H9 (cell line): ENCODE measurements around the gene SLC25A26. TPM values are rescaled to one million over a fixed set of nuclear protein-coding genes. Genes with fewer than 3 reads are reported as not detected.
"Not testable (repeated sequence)": the region's sequence is repeated elsewhere in the genome, so short reads cannot be mapped to it uniquely, and the experiment has no call there.

Experiments
- DNase-seq: peaks from one replicate; pipeline ENCODE4 v3.0.0-alpha.2; 2017
- H2AFZ ChIP-seq: one replicate; pipeline ENCODE4 v1.6.1; 2013; ENCODE audit warnings: mild to moderate bottlenecking, low read length, control low read depth, moderate library complexity
- H2AK5ac ChIP-seq: 2 replicates; pipeline ENCODE4 v1.6.1; 2013; ENCODE audit warnings: low read length, control low read depth, mixed read lengths; ENCODE audit not compliant: insufficient read length
- H2BK120ac ChIP-seq: one replicate; pipeline ENCODE4 v1.6.1; 2013; ENCODE audit warnings: low read depth, mild to moderate bottlenecking, low read length, control low read depth, inconsistent platforms; ENCODE audit not compliant: poor library complexity, severe bottlenecking
- H2BK12ac ChIP-seq: 2 replicates; pipeline ENCODE4 v1.6.1; 2013; ENCODE audit warnings: low read length, control low read depth, mixed read lengths, low read depth; ENCODE audit not compliant: insufficient read length
- H2BK15ac ChIP-seq: 2 replicates; pipeline ENCODE4 v1.6.1; 2013; ENCODE audit warnings: low read depth, low read length, control low read depth
- H2BK20ac ChIP-seq: one replicate; pipeline ENCODE4 v1.6.1; 2013; ENCODE audit warnings: low read depth, mild to moderate bottlenecking, low read length, control low read depth, inconsistent platforms; ENCODE audit not compliant: poor library complexity, severe bottlenecking
- H2BK5ac ChIP-seq: 2 replicates; pipeline ENCODE4 v1.6.1; 2013; ENCODE audit warnings: low read length, control low read depth, mixed read lengths; ENCODE audit not compliant: insufficient read length
- H3K14ac ChIP-seq: 2 replicates; pipeline ENCODE4 v1.6.1; 2013; ENCODE audit warnings: low read length, control low read depth; ENCODE audit not compliant: insufficient read depth
- H3K18ac ChIP-seq: 2 replicates; pipeline ENCODE4 v1.6.1; 2013; ENCODE audit warnings: low read depth, mild to moderate bottlenecking, mixed read lengths, low read length, control low read depth; ENCODE audit not compliant: insufficient read length
- H3K23ac ChIP-seq: 2 replicates; pipeline ENCODE4 v1.6.1; 2013; ENCODE audit warnings: low read length, control low read depth, mixed read lengths, low read depth; ENCODE audit not compliant: insufficient read length
- H3K23me2 ChIP-seq: 2 replicates; pipeline ENCODE4 v1.6.1; 2013; ENCODE audit warnings: low read depth, mild to moderate bottlenecking, mixed read lengths, low read length, control low read depth; ENCODE audit not compliant: insufficient read length, poor library complexity, severe bottlenecking
- H3K27ac ChIP-seq: 2 replicates; pipeline ENCODE4 v1.5.1; 2013; ENCODE audit warnings: low read length, control low read depth, mixed read lengths, low read depth; ENCODE audit not compliant: insufficient read length
- H3K27me3 ChIP-seq: 2 replicates; pipeline ENCODE4 v1.6.1; 2013; ENCODE audit warnings: low read length, control low read depth, inconsistent platforms; ENCODE audit not compliant: insufficient read depth
- H3K4ac ChIP-seq: 2 replicates; pipeline ENCODE4 v1.6.1; 2013; ENCODE audit warnings: low read depth, mild to moderate bottlenecking, control low read depth, inconsistent platforms, low read length, moderate library complexity
- H3K4me1 ChIP-seq: 2 replicates; pipeline ENCODE4 v1.6.1; 2013; ENCODE audit warnings: low read length, control low read depth, inconsistent platforms; ENCODE audit not compliant: insufficient read depth
- H3K4me2 ChIP-seq: 2 replicates; pipeline ENCODE4 v1.6.1; 2013; ENCODE audit warnings: low read length, control low read depth, mixed read lengths; ENCODE audit not compliant: insufficient read length, insufficient read depth
- H3K56ac ChIP-seq: 2 replicates; pipeline ENCODE4 v1.6.1; 2013; ENCODE audit warnings: low read depth, mild to moderate bottlenecking, mixed read lengths, low read length, control low read depth; ENCODE audit not compliant: insufficient read length
- H3K79me1 ChIP-seq: 2 replicates; pipeline ENCODE4 v1.6.1; 2013; ENCODE audit warnings: low read depth, mild to moderate bottlenecking, moderate library complexity, low read length, control low read depth, inconsistent platforms; ENCODE audit not compliant: insufficient read depth, poor library complexity, severe bottlenecking
- H3K79me2 ChIP-seq: 2 replicates; pipeline ENCODE4 v1.6.1; 2013; ENCODE audit warnings: low read length, control low read depth, inconsistent platforms; ENCODE audit not compliant: insufficient read depth
- H3K9ac ChIP-seq: 2 replicates; pipeline ENCODE4 v1.6.1; 2013; ENCODE audit warnings: low read length, control low read depth, mixed read lengths; ENCODE audit not compliant: insufficient read length; ENCODE audit errors: extremely low read depth
- H3K9me3 ChIP-seq: one replicate; pipeline ENCODE4 v1.6.1; 2013; ENCODE audit warnings: low read depth, low read length, inconsistent platforms; ENCODE audit not compliant: control insufficient read depth
- H3T11ph ChIP-seq: one replicate; pipeline ENCODE4 v1.6.1; 2013; ENCODE audit warnings: mild to moderate bottlenecking, low read length, control low read depth, inconsistent platforms
- H4K20me1 ChIP-seq: one replicate; pipeline ENCODE4 v1.6.1; 2013; ENCODE audit not compliant: control insufficient read depth, insufficient read length, insufficient read depth
- H4K5ac ChIP-seq: 2 replicates; pipeline ENCODE4 v1.6.1; 2013; ENCODE audit warnings: low read depth, mild to moderate bottlenecking, mixed read lengths, low read length, control low read depth; ENCODE audit not compliant: insufficient read length
- H4K8ac ChIP-seq: replicated peaks from 2 replicates; pipeline ENCODE4 v1.6.1; 2013; ENCODE audit warnings: low read length, control low read depth, mixed read lengths, low read depth; ENCODE audit not compliant: insufficient read length
- H4K91ac ChIP-seq: 2 replicates; pipeline ENCODE4 v1.6.1; 2013; ENCODE audit warnings: low read depth, mild to moderate bottlenecking, moderate library complexity, mixed read lengths, low read length, control low read depth; ENCODE audit not compliant: insufficient read length
- H3K27ac Mint-ChIP-seq, 3 experiments: 2 replicates in 2 of 3; 3 replicates in 1 of 3; pipeline ENCODE4 v1.8.0; 2020 to 2021; ENCODE audit warnings: mixed read lengths in 3 of 3, mild to moderate bottlenecking in 1 of 3, moderate library complexity in 1 of 3
- H3K27me3 Mint-ChIP-seq: 2 replicates; pipeline ENCODE4 v1.8.0; 2021; ENCODE audit warnings: low read depth, mild to moderate bottlenecking, moderate library complexity, mixed read lengths
- H3K36me3 Mint-ChIP-seq, 3 experiments: 2 replicates in 2 of 3; 3 replicates in 1 of 3; pipeline ENCODE4 v1.8.0; 2020 to 2021; ENCODE audit warnings: low read depth in 3 of 3, mixed read lengths in 3 of 3; ENCODE audit not compliant: insufficient read depth in 1 of 3
- H3K4me1 Mint-ChIP-seq, 2 experiments: 2 replicates each; pipeline ENCODE4 v1.8.0; 2020; ENCODE audit warnings: mixed read lengths in 2 of 2
- H3K4me3 Mint-ChIP-seq, 2 experiments: 2 replicates in 1 of 2; 3 replicates in 1 of 2; pipeline ENCODE4 v1.8.0; 2020 to 2021; ENCODE audit warnings: mild to moderate bottlenecking in 2 of 2, mixed read lengths in 2 of 2, moderate library complexity in 1 of 2
- H3K9me3 Mint-ChIP-seq, 2 experiments: 2 replicates in 1 of 2; 3 replicates in 1 of 2; pipeline ENCODE4 v1.8.0; 2020; ENCODE audit warnings: mild to moderate bottlenecking in 2 of 2, mixed read lengths in 2 of 2, moderate library complexity in 1 of 2
- CTCF ChIP-seq: fragments of 200-600 bp; sonication (generic); conservative IDR thresholded peaks from 3 replicates; pipeline ENCODE4 v1.8.0; 2021; ENCODE audit warnings: antibody characterized with exemption, mild to moderate bottlenecking
- WGBS: extraction: QIAGEN DNeasy Blood & Tissue Kit; methylation state at CpG from one replicate; pipeline ENCODE4 v1.1.7; 2013; ENCODE audit warnings: missing lambda C conversion rate, low lambda C conversion rate, mixed read lengths; ENCODE audit not compliant: insufficient read length; ENCODE audit errors: extremely low coverage; 5-methylcytosine and 5-hydroxymethylcytosine counted together
- total RNA-seq: library from RNA; stranded (reverse); gene quantifications from 2 replicates; pipeline ENCODE4 v1.2.1, GENCODE V29; 2021

Gene SLC25A26
- total RNA-seq, 1 experiment from 2014 or later, result 30.2 TPM

GRCh38 chr3:66280304-66280703 is 59.5 kb downstream of the SLC25A26 start:
- H3K36me3 Mint-ChIP-seq, result no peaks in the 10 kb centered on the region
- H3K4me2 ChIP-seq, result no peak overlapping the region
- no peaks in the 10 kb centered on the region for H3K79me1 ChIP-seq
- H2BK5ac ChIP-seq, result no peak overlapping the region
- peaks cover 14 to 17% of the 10 kb centered on the region in 2 experiments for H3K4me1 Mint-ChIP-seq
- no peak overlapping the region for H2AFZ ChIP-seq
- no peak overlapping the region for H2BK15ac ChIP-seq
- H3K9me3 Mint-ChIP-seq, result no peaks in the 10 kb centered on the region
- H3K23me2 ChIP-seq, result no peaks in the 10 kb centered on the region
- no CpG with 5 or more reads among the region's 3 CpGs for WGBS
- H3K9me3 ChIP-seq, result no peaks in the 10 kb centered on the region
- H3K9ac ChIP-seq, result no peak overlapping the region
- no peak overlapping the region for H3K4me3 Mint-ChIP-seq
- no peak overlapping the region for H3K23ac ChIP-seq
- H2BK20ac ChIP-seq, result no peak overlapping the region
- no peak for TF ChIP-seq CTCF
- no peak overlapping the region for H3K18ac ChIP-seq
- no peaks in the 10 kb centered on the region for H3K27me3 ChIP-seq
- no peak overlapping the region for H4K8ac ChIP-seq
- no peak overlapping the region; a peak in 1 of 7 replicates for H3K27ac Mint-ChIP-seq
- H2AK5ac ChIP-seq, result no peak overlapping the region
- H3T11ph ChIP-seq, result no peak overlapping the region
- H3K79me2 ChIP-seq, result no peaks in the 10 kb centered on the region
- H2BK120ac ChIP-seq, result no peak overlapping the region
- no peak overlapping the region for H4K91ac ChIP-seq
- H3K27me3 Mint-ChIP-seq, result no peaks in the 10 kb centered on the region
- H2BK12ac ChIP-seq, result no peak overlapping the region
- no peak overlapping the region for H3K4ac ChIP-seq
- no peak overlapping the region for H3K14ac ChIP-seq
- no peaks in the 10 kb centered on the region for H3K4me1 ChIP-seq
- H4K5ac ChIP-seq, result no peak overlapping the region
- no peak overlapping the region for H3K27ac ChIP-seq
- H3K56ac ChIP-seq, result no peak overlapping the region
- no peaks in the 10 kb centered on the region for H4K20me1 ChIP-seq
- no peak for DNase-seq

GRCh38 chr3:66291922-66292321 is 71.1 kb downstream of the SLC25A26 start:
- not testable (repeated sequence) for H2AK5ac ChIP-seq, H3K56ac ChIP-seq, H3K27me3 ChIP-seq, H3K4me2 ChIP-seq, H2BK20ac ChIP-seq, H3K79me2 ChIP-seq, H3K23me2 ChIP-seq, H3K4ac ChIP-seq, H3K9ac ChIP-seq, H3K9me3 Mint-ChIP-seq, H3K27ac Mint-ChIP-seq, H3T11ph ChIP-seq, H2BK120ac ChIP-seq, H3K14ac ChIP-seq, H2BK5ac ChIP-seq, H3K23ac ChIP-seq, H3K79me1 ChIP-seq, H4K91ac ChIP-seq, H3K4me1 ChIP-seq, H3K4me3 Mint-ChIP-seq, H2BK15ac ChIP-seq, H3K36me3 Mint-ChIP-seq, H3K9me3 ChIP-seq, H3K27me3 Mint-ChIP-seq, H3K18ac ChIP-seq, H2AFZ ChIP-seq, H4K5ac ChIP-seq, H3K27ac ChIP-seq, DNase-seq, H4K8ac ChIP-seq, H2BK12ac ChIP-seq, H4K20me1 ChIP-seq
- WGBS, result no CpG with 5 or more reads among the region's 4 CpGs
- H3K4me1 Mint-ChIP-seq, result peaks cover 12 to 14% of the 10 kb centered on the region in 2 experiments
